HuH-7 (cell line): ENCODE results near the gene RIC8B.

ENCODE experiments used
- DNase-seq: peaks from one replicate; pipeline ENCODE4 v3.0.0; 2011; ENCODE audit warnings: low spot score

RIC8B gene

GRCh38 chr12:106801830-106802533 is 27.5 kb downstream of the RIC8B start:
- no peak for DNase-seq

DNA sequence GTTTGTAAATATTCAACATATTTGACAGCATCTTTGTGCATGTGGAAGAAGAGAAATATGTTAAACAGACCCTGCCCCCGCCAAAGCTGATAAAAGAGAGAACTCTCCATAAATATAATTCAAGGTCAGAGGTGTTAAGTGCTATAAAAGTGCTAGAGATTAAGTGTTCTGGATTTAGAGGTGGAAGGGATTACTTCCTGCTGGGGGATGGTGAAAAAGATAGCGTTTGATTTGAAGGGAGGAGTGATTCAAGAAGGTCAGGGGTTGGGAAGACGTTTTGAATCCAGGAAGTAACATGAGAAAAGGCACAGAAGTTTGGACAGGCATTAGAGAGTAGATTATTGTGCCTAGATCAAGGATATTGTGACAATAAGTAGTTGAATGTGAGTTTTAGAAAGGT is 30.2 kb downstream of the RIC8B start:
- no peak for DNase-seq

- no peak for DNase-seq
Observed at GRCh38 chr12:106814714-106815113, 40.2 kb downstream of the RIC8B start.

- DNase-seq: no peak
Observed at GRCh38 chr12:106815741-106816140, 41.3 kb downstream of the RIC8B start.

DNA sequence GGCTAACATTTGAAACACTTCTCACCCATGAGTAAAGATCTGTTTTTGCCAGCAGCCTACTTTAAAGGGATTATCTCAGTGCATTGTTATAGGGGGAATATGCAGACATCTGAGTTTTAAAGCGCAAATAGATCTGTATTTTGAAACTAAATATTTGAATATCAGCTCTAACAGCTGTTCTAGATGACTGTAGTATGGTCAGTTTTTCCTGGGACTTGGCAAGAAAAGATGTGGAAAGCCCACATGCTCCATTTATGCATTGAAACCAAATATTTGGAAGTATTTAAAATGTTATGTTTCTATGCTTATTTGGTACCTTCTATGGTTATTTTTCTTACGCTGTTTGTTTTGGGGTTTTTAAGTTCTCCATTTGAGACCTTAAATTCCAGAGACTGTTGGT is 41.7 kb downstream of the RIC8B start:
- DNase-seq: no peak

DNA sequence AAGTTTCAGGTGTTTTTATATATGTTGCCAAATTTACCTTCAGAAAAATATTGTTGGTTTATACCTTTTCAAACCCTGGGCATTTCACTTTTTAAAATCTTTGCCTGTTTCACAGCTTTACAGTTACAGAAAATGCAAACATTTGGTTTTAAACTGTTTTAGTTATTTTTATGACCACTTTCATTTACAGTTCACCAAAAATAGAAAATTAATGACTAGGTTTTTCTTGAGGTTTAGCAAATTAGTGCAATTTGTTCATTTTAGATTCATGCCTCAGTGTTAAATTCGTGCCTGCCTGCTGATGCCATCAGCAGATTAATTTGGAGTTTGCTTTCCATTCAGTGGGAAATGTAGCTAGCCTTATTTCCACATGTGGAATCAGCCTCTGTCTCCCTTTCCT is 45.5 kb downstream of the RIC8B start:
- no peak for DNase-seq

DNA sequence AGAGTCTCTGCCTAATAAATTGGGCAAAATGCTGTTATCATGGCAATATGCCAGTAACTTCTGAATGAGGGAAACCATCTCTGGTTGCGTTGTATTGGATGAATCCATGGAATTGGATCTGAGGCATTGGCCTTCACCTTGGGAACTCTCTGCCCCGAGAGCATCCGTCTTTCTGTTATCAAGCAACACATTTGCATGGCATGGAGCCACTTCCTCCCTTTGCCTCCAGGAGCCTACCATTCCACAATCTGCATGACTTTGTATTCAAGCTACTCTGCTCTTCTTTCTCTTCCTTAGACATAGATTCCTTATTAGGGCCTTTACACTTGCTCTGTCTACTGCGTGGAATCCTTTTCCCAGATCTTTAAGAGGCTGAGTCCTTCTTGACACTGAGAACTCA is 57.2 kb downstream of the RIC8B start:
- DNase-seq: no peak

- no peak for DNase-seq
Observed at GRCh38 chr12:106837782-106838181, 63.3 kb downstream of the RIC8B start.

- no peak for DNase-seq
Observed at GRCh38 chr12:106839333-106839732, 64.9 kb downstream of the RIC8B start.

GRCh38 chr12:106840243-106840642 is 65.8 kb downstream of the RIC8B start:
- peak; percentile 37 for DNase-seq

GRCh38 chr12:106841510-106842302 is 67.2 kb downstream of the RIC8B start:
- DNase-seq: peak; percentile 27

DNA sequence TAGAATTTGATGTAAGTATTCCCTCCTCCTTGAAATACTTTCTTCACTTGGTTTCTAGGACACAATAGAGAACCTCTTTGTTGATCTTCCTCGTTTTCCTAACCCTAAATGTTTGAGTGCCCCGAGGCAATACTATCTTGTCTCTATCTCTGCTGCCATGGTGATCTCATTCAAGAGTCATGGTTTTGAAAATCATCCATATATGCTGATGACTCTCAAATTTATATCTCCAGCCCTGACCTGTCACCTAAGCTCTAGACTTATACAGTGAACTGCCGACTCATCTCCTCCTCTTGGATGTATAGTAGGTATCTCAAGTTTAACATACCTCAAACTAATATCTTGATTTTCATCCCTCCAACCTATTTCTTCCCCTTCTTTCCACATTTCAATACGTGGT is 71.4 kb downstream of the RIC8B start:
- DNase-seq: no peak

- DNase-seq: no peak
Observed at GRCh38 chr12:106847861-106848260, 73.4 kb downstream of the RIC8B start.

DNA sequence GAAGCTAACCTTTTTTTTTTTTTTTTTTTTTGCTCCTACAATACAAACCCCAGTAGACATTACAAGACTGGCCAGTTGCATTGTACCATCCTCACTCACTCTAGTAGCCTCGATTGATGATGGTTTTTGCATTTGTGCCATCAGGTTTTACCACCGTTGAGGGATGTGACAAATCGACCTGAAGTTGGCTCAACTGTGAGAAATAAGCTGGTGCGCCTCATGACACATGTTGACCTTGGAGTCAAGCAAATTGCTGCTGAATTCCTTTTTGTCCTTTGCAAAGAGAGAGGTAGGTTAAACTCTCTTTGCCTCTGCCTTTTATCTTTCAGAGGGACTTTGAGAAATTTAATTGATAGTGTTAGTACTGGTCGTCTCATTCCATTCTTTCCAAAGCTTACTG is 76.8 kb downstream of the RIC8B start:
- no peak for DNase-seq

- DNase-seq: no peak
Observed at GRCh38 chr12:106854723-106855122, 80.2 kb downstream of the RIC8B start.

GRCh38 chr12:106855221-106855758 is 80.8 kb downstream of the RIC8B start:
- DNase-seq: peak; percentile 10

DNA sequence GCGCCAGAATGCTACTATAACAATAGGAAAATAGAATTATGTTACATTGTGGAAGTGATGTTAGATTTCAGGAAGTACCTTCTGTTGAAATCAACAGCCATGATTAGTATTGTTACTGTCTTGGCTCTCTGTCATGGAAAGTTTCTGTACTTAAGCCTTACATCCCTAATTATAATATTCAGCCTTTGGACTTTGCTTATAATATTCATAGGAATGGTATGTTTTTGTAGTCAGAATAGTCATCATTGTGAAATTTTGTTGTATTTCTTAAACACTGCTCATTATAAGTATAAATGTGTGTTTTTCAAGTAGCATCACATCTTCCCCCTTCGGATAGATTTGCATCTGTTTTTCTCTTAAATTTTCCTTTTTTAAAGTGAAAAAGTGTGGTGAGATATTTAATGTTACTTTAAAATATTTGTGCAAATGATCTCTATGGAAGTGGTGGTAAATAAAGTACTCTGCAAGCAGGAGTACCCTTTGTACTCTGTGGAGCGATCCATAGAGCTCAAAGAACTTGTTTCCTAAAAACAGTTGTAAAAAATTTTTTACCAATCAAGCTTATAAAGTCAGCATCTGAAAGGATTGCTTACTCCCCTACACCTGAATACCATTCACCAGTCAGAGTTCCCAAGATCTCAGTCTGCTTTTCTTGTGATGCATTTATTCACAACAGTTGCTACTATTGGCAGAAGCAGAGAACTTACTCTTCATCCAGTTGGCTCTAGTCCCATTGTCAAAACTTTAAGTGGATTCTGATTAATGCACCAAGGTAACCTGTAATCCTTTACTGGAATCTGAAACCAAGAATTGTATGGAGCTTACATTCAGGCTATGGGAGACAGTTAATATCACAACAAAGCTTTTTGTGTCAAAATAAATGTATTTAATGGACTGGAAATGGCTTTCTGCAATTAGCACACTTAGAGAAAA is 87.8 kb downstream of the RIC8B start:
- DNase-seq: no peak

DNA sequence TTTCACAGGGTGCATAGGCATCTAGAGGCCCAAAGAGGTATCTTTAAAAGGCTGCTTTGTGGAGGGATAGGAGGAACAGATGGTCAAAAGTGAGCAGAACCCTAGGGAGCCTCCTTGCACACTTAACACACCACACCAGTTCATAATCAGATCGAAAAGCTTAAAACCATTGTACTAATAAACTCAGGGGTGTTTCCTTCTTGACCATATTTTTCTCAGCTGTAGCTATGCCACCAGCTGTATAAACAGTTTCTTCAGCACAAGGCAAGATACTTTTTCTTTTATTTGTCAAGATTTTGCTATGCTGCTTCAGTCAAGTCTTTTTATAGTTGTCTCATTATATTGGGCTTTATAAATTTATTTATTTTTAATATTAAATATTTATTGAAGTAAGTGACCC is 88.7 kb downstream of the RIC8B start:
- DNase-seq: no peak

DNA sequence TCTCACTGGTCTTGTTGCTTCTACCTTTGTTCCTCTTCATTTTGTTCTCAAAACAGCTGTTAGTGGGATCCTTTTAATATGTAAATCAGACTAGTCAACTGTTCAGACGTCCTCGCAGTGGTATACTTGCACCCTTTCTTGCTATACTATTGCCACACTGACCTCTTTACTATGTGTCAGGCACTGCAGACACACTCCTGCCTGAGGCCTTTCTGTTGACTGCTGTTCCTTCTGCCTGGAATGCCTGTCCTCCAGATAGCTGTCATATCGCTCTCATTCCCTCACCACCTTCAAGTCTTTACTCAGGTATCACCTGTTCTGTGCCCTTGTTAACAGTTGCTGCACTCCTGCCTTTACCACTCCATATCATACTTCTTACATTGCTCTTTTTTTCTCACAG is 91.2 kb downstream of the RIC8B start:
- no peak for DNase-seq

- no peak for DNase-seq
Observed at GRCh38 chr12:106866426-106867080, 92.1 kb downstream of the RIC8B start.

DNA sequence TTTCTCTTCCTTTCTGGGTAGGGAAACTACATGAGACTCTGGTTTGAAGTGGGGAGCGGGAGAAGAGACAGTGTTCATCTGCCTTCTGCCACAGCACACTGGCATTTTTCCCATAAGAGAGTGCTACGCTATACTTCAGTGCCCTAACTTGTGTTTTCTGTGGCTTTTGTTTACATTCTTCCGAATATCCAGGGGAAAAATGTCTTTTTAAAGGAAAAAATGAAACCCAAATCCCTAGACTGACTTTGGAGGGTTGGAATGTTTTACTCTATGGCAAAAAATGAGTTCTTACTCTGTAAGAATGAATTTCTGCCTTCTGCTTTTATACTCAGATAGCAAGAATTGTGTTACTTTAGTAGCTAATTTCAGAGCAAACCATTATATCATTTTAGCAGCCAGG is 93.2 kb downstream of the RIC8B start:
- DNase-seq: no peak
